HUDEP-2 (cell line): ENCODE measurements around the gene CD93.

ENCODE experiments used
- DNase-seq, 76 experiments: peaks; one replicate each; lab custom pipeline; 2025; ENCODE audit not compliant: unreplicated experiment in 76 of 76; lab: John Stamatoyannopoulos, UW

CD93 gene

DNA sequence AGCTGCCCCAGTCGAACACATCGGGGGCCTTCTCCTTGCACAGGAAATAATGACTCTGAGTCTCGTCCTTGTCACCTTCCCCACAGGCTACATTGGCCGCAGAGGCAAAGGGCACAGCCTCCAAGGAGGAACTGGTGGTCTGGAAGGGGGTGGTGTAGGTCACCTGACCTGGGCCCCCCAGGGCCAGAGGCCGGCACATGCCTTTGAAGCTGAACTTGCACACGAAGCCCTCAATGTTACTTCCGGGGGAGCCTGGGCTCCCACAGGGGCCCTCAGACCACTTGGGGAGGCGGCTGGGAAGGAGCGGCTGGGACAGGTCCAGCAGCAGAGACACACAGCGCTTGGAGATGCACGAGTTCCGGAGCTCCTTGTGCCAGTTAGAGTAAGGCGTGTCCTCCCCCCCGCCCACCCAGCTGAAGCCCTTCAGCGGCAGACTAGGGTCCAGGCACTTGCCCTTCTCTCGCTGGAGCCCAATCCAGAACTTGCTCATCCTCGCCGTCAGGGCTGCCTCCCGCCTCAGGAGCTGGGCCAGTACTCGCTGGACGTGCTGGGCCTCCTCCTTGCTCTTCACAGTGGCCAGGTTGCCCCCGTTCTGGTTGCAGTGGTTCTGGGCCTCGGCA is 578 bp downstream of the CD93 start:
- no peak for DNase-seq

- DNase-seq: no peak
These were observed 1.2 kb downstream of the CD93 start for GRCh38 chr20:23084845-23085365.

- no peak for DNase-seq
These were observed 1.8 kb downstream of the CD93 start for GRCh38 chr20:23084282-23084844.

DNA sequence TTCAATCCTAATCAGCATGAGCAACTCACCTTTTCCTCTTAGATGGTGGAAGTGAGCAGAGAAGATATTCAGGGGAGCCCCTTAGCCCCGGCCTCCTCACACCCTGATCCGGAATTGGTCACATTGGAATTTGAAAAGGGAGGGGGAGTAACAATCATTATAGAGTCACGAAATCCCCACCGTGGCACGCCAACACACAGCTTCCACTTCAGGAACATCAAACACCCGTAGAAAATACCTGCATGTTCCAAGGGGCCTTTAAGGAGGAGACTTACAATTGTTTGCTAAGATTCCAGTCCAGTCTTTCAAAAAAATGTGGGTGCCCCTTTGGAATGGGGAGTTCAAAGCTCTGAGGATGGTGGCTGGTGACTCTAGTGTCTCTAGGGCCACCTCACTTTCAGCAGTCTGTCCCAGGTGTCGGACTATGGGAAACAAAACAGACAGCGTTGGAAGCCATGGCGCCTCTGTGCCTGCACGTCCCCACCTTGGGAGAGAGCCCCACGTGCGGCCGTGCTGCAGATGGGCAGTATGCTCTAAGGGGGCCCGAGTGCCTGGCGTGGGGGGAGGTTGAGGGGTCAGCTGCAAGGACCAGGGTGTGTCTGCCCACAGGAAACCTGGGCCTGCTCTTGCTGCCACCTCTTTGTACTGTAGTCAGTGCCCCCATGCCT is 2.4 kb downstream of the CD93 start:
- no peak for DNase-seq

- DNase-seq: no peak
These were observed 3.1 kb downstream of the CD93 start for GRCh38 chr20:23082846-23083552.

- DNase-seq: no peak
These were observed 4.8 kb downstream of the CD93 start for GRCh38 chr20:23081263-23081819.

- no peak for DNase-seq
These were observed 5.6 kb downstream of the CD93 start for GRCh38 chr20:23080521-23080920.

GRCh38 chr20:23079926-23080325 is 6.2 kb downstream of the CD93 start:
- DNase-seq: no peak

DNA sequence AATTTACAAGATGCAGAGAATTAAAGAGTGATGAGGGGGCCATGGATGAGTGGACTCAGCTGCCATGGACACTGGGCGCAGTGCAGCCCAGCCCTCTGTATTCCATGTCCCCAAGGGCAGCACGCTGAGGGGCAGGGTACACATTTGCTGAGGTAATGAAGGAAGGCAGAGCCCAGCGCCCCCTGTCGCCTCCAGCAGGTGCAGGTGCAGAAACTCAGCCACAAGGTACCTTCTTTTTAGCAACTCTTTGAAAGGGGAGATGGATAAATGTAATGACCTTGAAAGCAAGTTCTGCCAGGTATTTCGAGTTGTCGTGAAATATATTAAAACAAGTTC is 7.1 kb downstream of the CD93 start:
- DNase-seq: peak in 3 of 76 experiments; percentile 7 to 19 (median 11)

GRCh38 chr20:23078351-23079015 is 7.6 kb downstream of the CD93 start:
- DNase-seq: no peak

DNA sequence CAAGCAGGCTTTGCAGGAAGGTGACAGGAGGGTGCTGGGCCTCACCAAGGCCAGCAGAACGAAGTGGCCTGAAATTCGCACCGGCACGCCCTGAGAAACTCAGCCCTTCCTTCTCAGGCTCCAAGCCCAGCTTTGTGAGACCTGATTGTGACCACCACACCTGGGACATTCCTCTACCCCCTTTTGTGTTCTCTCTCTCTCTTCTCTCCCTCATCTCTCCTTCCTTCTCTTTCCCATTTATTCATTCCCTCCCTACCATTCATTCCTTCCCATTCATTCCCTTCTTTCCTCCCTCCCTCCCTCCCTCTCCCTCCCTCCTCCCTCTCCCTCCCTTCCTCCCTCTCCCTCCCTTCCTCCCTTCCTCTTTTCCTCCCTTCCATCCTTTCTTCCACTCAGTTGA is 8.8 kb downstream of the CD93 start:
- no peak for DNase-seq

GRCh38 chr20:23074052-23074451 is 12.1 kb downstream of the CD93 start:
- DNase-seq: no peak

GRCh38 chr20:23072892-23073586 is 13.1 kb downstream of the CD93 start:
- no peak for DNase-seq

DNA sequence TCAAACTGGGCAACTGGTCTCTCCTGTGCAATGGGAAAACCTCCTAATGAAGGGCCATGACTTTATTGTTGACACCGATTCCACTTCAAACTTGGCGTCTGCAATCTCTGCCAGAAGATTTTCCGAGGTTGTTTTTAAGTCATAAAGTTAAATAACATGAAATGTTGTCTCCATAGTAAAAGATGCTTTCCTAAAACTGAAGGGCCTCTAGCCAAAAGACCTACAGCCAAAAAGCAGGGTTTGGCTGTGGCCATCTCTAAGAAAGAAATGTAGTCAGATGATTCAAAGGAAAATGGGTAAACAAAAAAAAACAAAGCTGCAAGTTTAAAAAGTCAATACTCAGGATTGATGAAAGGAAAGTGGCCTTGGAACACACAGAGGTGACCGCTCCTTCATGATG is 14.1 kb downstream of the CD93 start:
- no peak for DNase-seq

DNA sequence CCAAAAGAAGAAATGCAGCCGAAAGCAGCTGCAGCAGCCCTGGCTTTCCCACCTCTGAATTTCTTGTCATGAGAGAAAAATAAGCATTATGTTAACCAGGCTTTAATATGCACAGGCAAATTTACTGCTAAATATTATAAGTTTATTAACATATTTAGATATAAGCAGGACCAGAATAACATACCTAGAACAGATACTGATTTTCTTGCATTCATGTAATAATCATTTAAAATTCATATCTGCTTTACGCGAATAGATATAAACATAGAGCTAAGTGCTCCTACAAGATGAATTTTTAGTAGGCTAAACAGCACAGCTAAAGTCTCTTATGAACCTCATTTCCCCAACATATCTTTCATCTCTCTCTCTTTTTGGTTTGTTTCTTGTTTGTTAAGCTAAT is 14.7 kb downstream of the CD93 start:
- DNase-seq: no peak

GRCh38 chr20:23069108-23069507 is 17.0 kb downstream of the CD93 start:
- no peak for DNase-seq

GRCh38 chr20:23068283-23068682 is 17.8 kb downstream of the CD93 start:
- DNase-seq: no peak

DNA sequence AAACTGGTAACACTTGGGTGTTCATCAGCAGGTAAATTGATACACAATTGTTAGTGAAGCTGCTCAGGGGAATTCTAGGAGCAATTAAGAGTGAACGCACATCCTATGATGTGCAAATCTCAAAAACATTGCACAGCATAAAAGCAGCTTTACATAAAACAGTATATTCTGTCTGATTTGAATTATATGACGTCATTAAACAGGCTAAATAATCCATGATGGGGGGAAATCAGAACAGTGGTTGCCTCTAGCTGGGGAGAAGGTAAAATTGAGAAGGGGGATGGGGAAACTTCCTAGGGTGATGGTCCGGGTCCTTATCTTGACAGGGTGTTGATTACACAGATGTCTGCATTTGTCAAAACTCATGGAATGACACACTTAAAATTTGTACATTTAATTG is 19.4 kb downstream of the CD93 start:
- no peak for DNase-seq

GRCh38 chr20:23065266-23066201 is 20.6 kb downstream of the CD93 start:
- DNase-seq: no peak
